GM21367 (cell line): Measurements from ENCODE around the gene FOXO6.

ENCODE experiments used
- ATAC-seq: cut with Tn5 transposase; IDR thresholded peaks from one replicate; pipeline ENCODE4 v1.9.1; 2021; ENCODE audit not compliant: unreplicated experiment

FOXO6 gene

DNA sequence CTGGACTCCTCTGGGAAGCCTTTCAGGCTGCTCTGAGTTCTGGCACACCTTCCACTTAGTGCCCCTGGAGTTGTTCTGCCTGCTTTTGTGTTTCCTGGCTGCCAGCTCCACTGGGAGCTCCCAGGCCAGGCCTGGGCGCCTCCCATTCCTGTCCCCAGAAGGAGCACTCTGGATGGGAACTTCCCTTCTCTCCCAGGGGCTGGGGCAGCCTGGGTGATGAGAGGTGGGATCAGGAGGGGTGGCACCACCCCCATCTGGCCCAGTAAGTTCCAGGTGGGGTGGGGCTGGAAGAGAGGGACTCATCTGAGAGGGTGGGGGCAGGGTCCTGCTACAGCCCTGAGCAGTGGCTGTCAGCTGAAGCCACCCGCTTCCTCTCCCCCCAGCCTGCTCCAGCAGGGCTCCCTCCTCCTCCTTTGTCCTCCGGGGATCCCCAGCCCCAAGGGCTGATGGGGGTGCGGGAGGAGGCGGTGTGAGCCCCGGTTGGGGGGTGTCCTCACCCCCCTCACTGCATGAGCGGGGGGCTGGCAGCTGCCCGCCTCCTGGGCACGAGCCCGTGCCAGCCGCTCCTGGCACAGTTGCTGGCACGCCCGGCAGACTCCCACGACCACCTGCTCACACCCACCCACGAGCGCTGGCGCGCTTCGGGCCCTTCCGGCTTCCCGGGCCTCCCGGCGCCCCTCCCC lies 4.7 kb downstream of the FOXO6 start:
- ATAC-seq = no peak

DNA sequence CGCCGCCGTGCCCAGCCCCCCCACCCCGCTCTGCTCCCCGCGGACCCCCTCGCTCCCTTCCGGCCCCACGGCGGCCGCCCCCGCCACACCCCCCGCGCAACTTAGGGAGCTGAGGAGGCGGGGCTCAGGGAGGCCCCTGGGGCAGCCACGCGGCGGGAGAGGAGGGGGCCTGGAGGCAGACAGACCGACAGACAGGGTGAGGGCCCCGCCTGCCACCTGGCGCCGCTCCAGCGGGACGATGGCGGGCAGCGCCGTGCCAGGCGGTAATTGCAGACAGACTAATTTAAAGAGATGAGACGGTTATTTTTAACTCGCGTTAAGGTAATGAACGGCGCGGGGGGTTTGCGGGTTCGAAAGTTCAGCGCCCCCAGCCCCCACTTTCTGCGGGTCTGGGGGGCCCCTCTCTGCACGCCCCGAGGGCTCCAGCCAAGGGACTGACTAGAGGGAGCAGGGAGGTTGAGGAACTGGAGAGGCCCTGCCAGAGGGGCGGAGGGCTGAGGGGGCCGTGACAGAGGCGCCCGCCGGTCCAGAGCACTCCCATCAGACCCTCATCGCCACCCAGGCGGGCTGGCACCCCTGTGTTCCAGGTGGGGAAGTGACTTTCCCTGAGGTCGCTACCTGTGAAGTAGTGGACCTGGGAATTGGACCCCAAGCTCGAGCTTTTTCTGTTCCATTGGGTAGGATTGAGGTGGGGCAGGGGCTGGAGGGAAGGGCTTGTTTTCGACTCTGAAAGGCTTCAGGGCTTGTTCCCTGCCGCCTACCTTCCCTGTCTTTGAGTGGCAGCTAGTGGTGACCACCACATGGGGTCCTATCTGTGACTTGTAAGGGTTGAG lies 5.4 kb downstream of the FOXO6 start:
- no peak for ATAC-seq

DNA sequence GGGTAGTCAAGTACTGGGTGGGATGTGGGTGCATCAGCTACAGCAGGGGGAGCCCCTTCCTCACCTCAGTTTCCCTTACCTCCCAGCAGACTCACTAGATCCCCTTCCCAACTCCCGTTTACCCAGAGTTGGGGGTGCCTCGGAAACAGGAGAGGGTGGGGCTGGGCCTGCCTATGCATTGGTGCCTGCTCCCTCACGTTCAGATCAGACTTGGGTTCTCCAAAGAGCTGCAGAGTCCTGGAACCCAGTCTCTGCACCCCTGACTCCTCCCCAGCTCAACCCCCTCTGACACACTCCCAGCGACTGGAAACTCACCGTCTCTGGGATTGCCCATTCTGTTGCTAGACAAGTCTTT lies 6.0 kb downstream of the FOXO6 start:
- no peak for ATAC-seq

DNA sequence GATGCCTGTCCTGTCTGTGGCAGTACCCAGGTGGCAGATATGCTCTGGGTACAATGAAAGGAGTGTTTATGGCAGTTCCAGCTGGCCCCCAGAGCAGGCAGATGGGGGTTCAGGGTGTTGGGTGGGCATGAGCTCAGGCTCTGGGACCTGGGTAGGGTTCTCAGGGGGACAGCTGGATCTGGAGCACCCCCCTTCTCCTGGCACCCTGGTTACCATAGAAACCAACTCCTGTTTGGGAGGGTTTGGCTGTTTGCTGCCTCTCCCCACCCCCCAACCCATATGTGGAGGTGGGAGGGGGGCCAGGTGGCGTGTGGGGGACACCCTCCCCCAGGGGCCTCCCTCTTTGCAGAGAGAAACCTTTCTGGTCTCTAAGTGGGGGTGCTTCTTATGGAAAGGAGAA lies 7.1 kb downstream of the FOXO6 start:
- ATAC-seq = no peak

DNA sequence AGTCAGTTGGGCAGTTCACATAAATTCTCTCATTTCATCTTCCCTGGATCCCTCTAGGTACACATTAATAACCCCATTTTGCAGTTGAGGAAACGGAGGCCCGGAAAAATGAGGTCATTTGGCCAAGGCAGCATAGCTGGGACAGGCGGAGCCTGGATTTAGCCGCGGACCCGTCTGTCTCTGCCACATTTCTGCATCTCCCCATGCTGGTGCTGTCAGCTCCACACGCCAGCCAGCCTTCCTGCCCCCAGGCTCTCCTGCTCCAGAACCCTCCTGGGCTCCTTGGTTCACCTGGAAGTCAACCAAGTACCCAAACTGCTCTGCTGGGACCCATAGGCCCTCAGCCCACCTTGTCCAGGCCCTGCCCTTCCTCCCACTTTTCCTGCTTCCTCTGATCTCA lies 7.6 kb downstream of the FOXO6 start:
- ATAC-seq = no peak

DNA sequence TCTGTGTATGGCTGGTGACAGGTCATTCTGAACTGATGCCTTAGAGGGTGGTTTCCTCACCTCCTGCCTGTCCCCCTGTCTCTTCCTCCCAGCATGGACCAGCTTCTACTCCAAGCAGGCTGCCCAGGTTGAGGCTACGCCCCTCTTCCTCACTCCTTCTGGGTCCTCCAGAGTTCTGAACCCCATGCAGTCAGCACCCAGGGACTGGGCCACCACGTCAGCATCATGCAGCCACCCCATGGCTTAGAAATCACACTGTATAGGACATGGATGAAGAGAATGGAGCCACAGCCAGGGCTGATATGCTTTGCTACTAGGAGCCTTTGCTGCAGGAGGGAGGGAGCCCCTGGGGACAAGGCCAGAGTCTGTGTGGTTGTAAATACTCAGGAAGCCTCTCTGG lies 8.3 kb downstream of the FOXO6 start:
- ATAC-seq = no peak

DNA sequence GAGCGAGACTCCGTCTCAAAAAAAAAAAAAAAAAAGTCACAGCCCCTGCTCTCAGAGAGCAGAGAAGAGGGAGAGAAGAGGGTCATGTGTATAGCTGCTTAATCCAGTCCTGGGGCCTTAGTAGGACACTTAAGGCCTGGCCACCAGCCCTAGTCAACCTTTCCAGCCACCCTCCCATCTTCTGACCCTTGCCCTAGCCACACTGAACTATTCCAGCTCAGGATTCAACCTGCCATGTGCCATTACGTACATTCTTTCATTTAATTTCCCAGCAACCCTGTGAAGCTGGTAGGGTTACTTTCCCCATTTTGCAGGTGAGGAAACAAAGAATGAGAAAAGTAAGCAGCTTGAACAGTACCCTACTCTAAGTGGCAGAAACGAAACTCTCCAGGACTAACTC lies 9.0 kb downstream of the FOXO6 start:
- no peak for ATAC-seq

DNA sequence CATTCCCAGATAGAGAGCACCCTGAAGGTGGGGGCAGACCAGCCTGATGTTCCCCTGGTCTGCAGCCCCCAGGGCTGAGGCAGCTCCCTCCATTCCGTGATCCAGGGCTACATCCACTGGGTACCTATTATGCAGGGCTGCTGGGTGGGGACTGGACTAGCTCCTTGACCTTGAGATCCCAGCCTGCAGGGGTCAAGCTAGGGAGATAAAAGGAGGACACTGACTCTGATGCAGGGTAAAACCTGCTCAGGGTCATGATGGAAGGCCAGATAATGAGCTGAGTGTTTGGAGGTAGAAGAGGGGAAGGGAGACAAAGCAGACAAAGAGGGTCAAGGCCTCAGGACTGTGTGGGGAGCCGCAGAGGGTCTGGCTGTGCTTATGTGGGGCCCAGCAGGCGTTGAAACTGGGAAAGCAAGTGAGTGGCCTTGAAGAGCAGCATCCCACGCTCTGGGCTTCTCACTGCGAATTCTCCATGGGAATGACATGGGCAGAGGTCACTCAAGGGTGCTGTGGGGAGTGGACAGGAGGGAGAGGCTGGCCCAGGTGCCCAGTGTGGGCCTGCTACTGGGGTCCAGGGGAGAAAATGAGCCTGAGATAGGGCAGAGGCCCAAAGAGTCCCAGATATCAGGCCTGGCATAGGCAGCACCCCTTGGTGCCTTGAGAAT lies 9.7 kb downstream of the FOXO6 start:
- ATAC-seq = no peak

DNA sequence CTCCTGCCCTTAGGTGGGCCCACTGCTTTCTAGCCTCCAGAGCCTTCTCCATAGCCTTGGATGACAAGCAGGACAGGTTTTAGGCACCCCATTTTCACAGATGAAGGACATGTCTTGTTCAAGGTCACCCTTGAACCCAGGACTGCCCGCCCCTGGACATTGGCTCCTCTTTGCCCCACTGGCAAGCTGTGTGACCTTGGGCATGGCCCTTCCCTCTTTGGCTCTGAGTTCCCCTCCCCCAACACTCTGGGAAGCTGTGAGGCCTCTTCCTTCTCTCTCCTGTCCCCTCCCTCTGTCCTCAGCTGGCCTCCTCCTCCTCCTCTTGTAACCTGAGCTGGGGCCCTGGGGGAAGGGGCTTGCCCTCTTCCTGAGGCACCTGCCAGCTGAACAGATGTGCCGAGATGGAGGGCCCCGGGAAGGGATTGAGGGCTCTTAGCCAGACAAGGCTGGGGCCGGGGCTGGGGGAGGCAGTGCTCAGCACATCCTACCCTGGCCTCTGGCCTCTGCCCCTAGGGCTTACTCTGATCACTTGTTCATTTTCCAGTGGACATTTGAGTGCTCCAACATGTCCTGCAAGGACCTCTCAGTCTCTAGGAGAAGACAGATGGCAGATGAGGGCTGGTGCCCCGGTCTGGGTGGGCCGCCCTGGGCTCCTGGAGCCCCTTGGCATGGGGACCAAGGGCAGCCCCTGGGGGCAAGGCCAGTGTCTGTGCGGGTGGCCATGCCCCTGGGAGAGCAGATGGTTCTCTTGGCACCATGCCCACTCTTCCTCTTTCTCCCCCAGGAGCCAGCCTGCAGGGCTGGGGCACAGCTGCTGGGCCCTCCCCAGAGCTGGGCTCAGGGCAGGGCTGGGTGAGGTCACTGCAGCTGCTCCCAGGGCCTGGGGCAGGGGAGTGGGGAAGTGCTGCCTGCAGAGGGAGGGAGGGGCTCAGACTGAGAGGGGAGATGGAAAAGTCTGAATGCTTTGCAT lies 10.7 kb downstream of the FOXO6 start:
- ATAC-seq = no peak

DNA sequence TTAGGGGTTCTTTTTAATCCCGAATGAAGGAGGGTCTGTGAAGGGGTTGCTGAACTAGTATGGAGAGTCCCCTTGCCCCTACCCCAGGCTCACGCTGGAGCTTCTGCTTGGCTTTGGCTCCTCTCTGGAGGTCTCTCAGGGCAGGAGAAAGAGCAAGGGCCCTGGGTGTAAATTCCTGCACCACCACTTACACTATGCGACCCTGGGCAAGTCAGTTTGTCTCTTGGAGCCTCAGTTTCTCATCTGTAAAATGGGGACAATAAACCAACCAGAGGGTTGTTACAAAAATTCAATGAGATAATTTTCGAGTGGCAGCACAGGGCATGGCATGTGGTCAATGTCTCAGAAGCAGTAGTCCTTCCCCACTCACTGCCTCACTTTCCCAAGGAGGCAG lies 11.4 kb downstream of the FOXO6 start:
- no peak for ATAC-seq

DNA sequence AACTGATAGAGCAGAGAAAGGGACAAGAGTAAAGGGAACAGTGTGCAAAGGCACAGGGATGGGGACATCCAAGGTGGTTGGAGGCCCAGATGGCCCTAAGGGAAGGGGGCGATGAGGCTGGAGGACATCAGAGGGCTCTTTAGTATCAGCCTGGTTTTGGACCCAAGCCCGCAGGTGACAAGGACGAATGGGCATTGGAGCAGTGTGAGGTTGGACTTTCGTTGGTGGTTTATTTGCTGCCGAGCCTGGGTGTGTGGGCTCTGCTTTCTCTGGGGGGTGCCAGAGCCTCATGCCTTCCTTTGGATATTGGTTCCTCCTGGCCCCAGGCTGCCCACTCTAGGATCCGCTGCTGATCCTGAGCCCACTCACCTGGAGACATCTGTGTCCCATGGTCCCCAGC lies 12.1 kb downstream of the FOXO6 start:
- no peak for ATAC-seq

DNA sequence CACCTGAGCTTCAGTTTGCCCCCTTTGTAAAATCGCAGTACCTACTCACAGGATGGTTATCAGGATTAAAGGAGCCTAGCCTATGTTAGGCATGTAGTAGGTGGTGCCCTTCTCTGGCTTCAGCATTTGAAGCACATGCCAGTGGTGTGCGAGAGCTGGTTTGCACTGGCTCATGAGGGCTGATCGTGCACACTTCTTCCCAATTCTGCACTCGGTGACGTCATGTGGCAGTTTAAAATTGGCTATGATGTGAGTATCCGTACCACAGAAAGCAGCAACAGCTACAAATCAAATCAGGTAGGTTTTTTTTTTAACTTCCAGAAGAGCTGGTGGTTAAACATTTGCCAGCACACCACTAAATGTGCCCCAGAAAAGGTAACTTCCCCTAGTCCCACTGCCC lies 13.5 kb downstream of the FOXO6 start:
- ATAC-seq = no peak

DNA sequence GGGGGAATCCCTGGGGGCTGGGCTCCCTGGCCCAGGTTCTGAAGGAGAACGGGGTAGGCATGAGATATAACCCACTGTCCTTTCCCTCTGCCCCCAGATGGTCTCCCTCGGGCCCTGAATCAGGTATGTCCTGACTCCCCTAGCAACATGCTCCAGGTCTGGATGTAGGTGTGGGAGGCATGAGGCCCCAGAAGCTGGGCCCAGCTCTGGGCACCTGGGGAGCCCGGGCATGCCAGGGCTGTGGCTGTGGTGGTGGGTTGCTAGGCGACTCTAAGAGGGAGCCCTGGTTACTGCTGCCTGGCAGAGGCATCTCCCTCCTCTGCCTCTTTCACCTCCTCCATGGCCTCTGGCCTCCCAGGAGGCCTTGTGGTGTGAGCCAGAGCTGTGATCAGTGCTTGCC lies 16.2 kb downstream of the FOXO6 start:
- ATAC-seq = no peak

DNA sequence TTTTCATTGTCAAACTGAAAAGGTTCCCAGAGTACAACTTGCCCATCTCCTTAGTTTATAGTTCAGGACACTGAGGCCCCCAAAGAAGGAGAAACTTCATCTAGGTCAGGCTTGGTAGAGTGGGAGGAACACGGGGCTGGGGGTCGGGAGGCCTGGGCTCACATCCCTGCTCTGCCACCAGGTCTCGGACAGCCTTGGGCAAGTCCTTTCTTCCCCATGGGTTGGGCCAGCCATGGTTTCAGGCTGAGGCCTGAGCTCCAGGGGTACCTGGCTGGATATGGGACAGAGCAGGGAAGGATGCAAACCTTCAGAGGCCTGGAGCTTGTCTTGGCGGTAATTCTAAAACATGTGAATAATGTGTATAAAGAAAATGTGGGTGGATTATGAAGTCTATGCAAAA lies 17.0 kb downstream of the FOXO6 start:
- ATAC-seq = no peak

DNA sequence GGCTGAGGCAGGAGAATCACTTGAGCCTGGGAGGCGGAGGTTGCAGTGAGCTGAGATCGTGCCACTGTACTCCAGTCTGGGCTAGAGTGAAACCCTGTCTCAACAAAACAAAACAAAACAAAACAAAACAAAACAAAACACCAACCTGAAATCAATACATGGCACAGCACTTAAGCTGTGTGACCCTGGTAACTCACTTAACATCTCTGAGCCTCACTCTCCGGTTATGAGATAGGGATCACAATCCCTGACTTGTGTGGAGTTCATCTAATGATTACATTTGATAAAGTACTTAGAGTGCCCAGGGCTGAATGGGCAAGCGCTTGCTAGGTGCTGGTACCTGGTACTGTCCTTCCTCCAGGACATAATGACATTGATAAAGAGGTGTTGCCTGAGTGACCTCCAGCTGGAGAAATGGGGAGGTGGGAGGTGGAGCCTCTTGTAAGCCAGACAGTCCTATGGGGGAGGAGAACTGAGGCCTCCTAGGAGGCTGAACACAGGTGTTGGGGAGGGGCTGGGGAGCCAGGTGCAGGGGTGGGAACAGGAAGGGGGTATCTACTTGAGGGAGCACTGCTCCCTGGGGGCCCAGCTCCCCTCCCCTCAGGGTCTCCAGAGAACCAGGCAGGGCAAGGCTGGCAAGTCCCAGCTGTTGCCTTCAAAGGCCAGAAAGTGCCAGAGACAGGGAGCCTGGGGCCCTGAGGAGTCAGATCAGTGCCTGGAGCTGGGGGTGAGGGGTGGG lies 17.9 kb downstream of the FOXO6 start:
- no peak for ATAC-seq

DNA sequence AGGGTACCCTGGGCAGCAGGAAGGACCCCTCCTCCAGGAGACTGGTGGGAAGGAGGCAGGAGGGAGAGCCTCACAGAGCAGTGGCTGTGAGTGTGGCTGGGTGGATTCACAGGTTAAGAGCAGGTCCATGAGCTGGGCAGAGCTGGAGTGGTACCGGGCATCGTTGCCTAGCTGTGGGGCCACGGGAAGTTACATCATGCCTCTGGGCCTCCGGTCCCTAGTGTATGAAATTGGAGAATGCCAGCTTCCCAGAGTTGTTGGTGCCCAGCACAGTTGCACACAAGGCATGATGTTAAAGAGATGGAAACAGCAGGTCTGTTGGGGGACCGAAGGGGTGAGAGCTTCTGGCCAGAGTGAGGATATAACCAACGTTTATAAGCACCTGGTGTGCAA lies 18.5 kb downstream of the FOXO6 start:
- ATAC-seq = no peak

DNA sequence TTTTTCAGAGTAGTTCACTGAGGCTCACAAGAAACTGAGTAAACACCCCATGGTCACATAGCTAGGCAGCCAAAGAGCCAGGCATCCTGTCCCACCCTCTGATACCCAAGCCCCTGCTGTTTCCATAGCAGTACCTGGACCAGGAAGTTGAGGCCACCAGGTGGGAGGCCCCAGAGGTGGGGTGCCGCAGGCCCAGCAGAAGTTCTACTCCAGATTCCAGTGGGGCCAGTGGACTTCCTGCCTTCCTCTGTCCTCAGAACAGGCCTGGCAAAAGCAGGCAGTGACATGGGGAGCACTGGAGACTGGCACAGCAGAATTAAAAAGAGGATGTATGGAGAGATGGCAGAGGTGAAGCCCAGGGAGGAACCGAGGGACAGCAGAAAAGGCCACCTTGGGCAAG lies 19.0 kb downstream of the FOXO6 start:
- no peak for ATAC-seq

DNA sequence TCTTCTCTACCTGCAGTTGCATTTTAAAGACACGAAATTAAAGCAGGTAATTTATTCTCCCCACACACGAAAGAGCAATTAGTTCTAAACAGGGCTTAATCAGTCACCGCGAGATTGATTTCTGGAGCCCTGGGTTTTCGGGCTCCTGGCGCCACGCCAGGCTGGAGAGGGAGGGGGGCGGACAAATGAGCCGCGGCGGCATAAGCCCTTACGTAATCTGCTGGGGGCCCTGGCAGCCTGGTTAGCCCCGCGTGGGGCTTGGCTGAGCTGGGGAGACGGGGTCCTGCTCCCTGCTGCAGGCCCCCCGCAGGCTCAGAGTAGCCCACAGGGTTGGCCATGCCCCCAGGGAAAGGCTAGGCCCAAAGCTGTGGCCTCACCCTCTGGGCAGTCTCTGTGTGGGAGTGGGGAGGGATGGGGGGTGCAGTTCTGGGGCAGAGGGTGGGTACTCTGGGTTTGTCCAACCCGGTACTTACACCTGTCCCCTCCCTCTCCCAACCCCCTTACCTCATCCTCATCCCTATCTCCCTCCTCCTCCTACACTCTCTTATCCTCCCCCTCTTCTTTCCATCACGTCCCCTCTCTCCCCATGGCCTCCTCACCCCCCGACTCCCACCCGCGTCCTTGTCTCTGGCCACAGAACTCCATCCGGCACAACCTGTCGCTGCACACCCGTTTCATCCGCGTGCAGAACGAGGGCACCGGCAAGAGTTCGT lies 19.9 kb downstream of the FOXO6 start:
- no peak for ATAC-seq

DNA sequence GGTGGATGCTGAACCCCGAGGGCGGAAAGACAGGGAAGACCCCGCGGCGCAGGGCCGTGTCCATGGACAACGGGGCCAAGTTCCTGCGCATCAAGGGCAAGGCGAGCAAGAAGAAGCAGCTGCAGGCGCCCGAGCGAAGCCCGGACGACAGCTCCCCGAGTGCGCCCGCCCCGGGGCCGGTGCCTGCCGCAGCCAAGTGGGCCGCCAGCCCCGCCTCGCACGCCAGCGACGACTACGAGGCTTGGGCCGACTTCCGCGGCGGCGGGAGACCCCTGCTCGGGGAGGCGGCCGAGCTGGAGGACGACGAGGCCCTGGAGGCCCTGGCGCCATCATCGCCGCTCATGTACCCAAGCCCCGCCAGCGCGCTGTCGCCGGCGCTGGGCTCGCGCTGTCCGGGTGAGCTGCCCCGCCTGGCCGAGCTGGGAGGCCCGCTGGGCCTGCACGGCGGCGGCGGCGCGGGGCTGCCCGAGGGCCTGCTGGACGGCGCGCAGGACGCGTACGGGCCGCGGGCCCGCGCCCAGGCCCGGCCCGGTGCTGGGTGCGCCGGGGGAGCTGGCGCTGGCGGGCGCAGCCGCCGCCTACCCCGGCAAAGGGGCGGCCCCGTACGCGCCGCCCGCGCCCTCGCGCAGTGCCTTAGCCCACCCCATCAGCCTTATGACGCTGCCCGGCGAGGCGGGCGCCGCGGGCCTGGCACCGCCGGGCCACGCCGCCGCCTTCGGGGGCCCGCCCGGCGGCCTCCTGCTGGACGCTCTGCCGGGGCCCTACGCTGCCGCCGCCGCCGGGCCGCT lies 20.7 kb downstream of the FOXO6 start:
- ATAC-seq = no peak
